HCT116 (cell line): Measurements from ENCODE around the gene TIGIT. TPM values are rescaled to one million over a fixed set of nuclear protein-coding genes. Genes with fewer than 3 reads are reported as not detected.

ENCODE experiments used
- ATAC-seq: fragments of 200-7000 bp; cut with Tn5 transposase; 2 replicates; pipeline ENCODE4 v1.9.1; 2020; ENCODE audit warnings: mild to moderate bottlenecking, moderate library complexity
- BruUV-seq: library from RNA; stranded (reverse); fragments of 400-500 nt; replicated peaks from 2 replicates; lab custom pipeline; 2021; lab: Mats Ljungman, UMichigan
- CTCF ChIA-PET: fragments of 300-600 bp; sonication (Branson Sonifier 250); formaldehyde crosslinking; loops from one replicate; lab custom pipeline; 2021; ENCODE audit warnings: antibody characterized with exemption; lab: Charles Lee
- POLR2A ChIA-PET: fragments of 300-600, 350-600 bp; sonication (Branson Sonifier 250); formaldehyde crosslinking; loops from one replicate; lab custom pipeline; 2021; ENCODE audit warnings: antibody characterized with exemption; lab: Charles Lee
- RAD21 ChIA-PET, 2 experiments: fragments of 300-600 bp; sonication (Branson Sonifier 250); formaldehyde crosslinking; loops; one replicate each; lab custom pipeline; 2023; ENCODE audit warnings: low total read pairs in 2 of 2; ENCODE audit not compliant: uncharacterized antibody in 2 of 2, unreplicated experiment in 2 of 2, low non-redundant PET in 1 of 2; lab: Charles Lee
- DNase-seq: peaks from one replicate; pipeline ENCODE4 v3.0.0-alpha.2; 2010; ENCODE audit warnings: low read depth, low spot score
- H2AFZ ChIP-seq: fragments of 200-600 bp; shearing (Covaris generic), sonication (generic); 2 replicates; pipeline ENCODE4 v1.6.1; 2017; ENCODE audit warnings: low read depth, mixed run types, mixed read lengths, antibody characterized with exemption, low read length; ENCODE audit not compliant: poor library complexity, severe bottlenecking
- H3K27ac ChIP-seq: 2 replicates; pipeline ENCODE4 v1.5.1; 2012; ENCODE audit warnings: low read depth, low read length
- H3K27me3 ChIP-seq: fragments of 200-600 bp; sonication (generic); 2 replicates; pipeline ENCODE4 v1.6.1; 2016; ENCODE audit warnings: mixed run types, low read length, mixed read lengths; ENCODE audit not compliant: insufficient read depth
- H3K36me3 ChIP-seq, 2 experiments: fragments of 200-500 bp in 1 of 2; fragments of 200-600 bp in 1 of 2; sonication (Bioruptor generic) in 1 of 2; sonication (generic) in 1 of 2; 2 replicates each; pipeline versions ENCODE4 v1.5.1 to v1.6.1; 2014 to 2016; ENCODE audit warnings: low read length in 2 of 2, inconsistent platforms in 1 of 2, mixed read lengths in 1 of 2, mixed run types in 1 of 2; ENCODE audit not compliant: insufficient read depth in 2 of 2, control insufficient read depth in 1 of 2
- H3K4me1 ChIP-seq, 2 experiments: fragments of 200-600 bp in 1 of 2; sonication (generic) in 1 of 2; 2 replicates each; pipeline versions ENCODE4 v1.5.1 to v1.6.1; 2012 to 2017; ENCODE audit warnings: low read length in 2 of 2, inconsistent platforms in 1 of 2, mild to moderate bottlenecking in 1 of 2, mixed read lengths in 1 of 2, mixed run types in 1 of 2, moderate library complexity in 1 of 2; ENCODE audit not compliant: insufficient read depth in 2 of 2, control insufficient read depth in 1 of 2
- H3K4me2 ChIP-seq: fragments of 200-600 bp; sonication (generic); 2 replicates; pipeline ENCODE4 v1.6.1; 2017; ENCODE audit warnings: mixed run types, low read length, mixed read lengths
- H3K4me3 ChIP-seq, 2 experiments: fragments of 200-600 bp in 1 of 2; sonication (generic) in 1 of 2; replicated peaks in 1 of 2; 2 replicates each; pipeline ENCODE4 v1.5.1; 2011 to 2016; ENCODE audit warnings: low read length in 2 of 2, control low read depth in 1 of 2, low read depth in 1 of 2, mild to moderate bottlenecking in 1 of 2, mixed read lengths in 1 of 2, mixed run types in 1 of 2
- H3K79me2 ChIP-seq: fragments of 200-600 bp; sonication (generic); 2 replicates; pipeline ENCODE4 v1.6.1; 2017; ENCODE audit warnings: mild to moderate bottlenecking, mixed run types, low read length, moderate library complexity, mixed read lengths; ENCODE audit not compliant: insufficient read depth
- H3K9ac ChIP-seq: fragments of 200-600 bp; sonication (generic); 2 replicates; pipeline ENCODE4 v1.6.1; 2016; ENCODE audit warnings: low read length, mixed read lengths
- H3K9me2 ChIP-seq: fragments of 200-600 bp; sonication (generic), shearing (Covaris generic); 2 replicates; pipeline ENCODE4 v1.6.1; 2017; ENCODE audit warnings: mixed run types, mild to moderate bottlenecking, moderate library complexity; ENCODE audit not compliant: insufficient read depth
- H3K9me3 ChIP-seq, 2 experiments: fragments of 200-500 bp in 1 of 2; fragments of 200-600 bp in 1 of 2; sonication (Bioruptor generic) in 1 of 2; sonication (generic) in 1 of 2; 2 replicates each; pipeline ENCODE4 v1.6.1; 2014 to 2017; ENCODE audit warnings: low read length in 2 of 2, mixed read lengths in 2 of 2, inconsistent platforms in 1 of 2, low read depth in 1 of 2, mild to moderate bottlenecking in 1 of 2, mixed run types in 1 of 2, moderate library complexity in 1 of 2; ENCODE audit not compliant: control insufficient read depth in 1 of 2, insufficient read depth in 1 of 2
- H4K20me1 ChIP-seq: fragments of 200-600 bp; sonication (generic), shearing (Covaris generic); 2 replicates; pipeline ENCODE4 v1.6.1; 2017; ENCODE audit warnings: mixed run types, mild to moderate bottlenecking, moderate library complexity; ENCODE audit not compliant: insufficient read depth
- ATF3 ChIP-seq: IDR thresholded peaks from 2 replicates; pipeline ENCODE4 v1.6.1; 2012
- CBX3 ChIP-seq: IDR thresholded peaks from 2 replicates; pipeline ENCODE4 v1.6.1; 2012; ENCODE audit warnings: low read depth
- CTCF ChIP-seq, 3 experiments: fragments of 200-600 bp in 1 of 3; sonication (generic) in 1 of 3; IDR thresholded peaks in 2 of 3; conservative IDR thresholded peaks in 1 of 3; 2 replicates each; pipeline ENCODE4 v1.5.1; 2012 to 2017; ENCODE audit warnings: low read depth in 2 of 3, low read length in 2 of 3, antibody characterized with exemption in 1 of 3, borderline replicate concordance in 1 of 3, control low read depth in 1 of 3, mild to moderate bottlenecking in 1 of 3, mixed read lengths in 1 of 3, mixed run types in 1 of 3, moderate library complexity in 1 of 3; ENCODE audit not compliant: insufficient read depth in 1 of 3
- EGR1 ChIP-seq: IDR thresholded peaks from 2 replicates; pipeline ENCODE4 v1.6.1; 2012; ENCODE audit warnings: low read depth
- JUND ChIP-seq: IDR thresholded peaks from 2 replicates; pipeline ENCODE4 v1.6.1; 2012
- MAX ChIP-seq: IDR thresholded peaks from 2 replicates; pipeline ENCODE4 v1.6.1; 2012
- RAD21 ChIP-seq: IDR thresholded peaks from 2 replicates; pipeline ENCODE4 v1.6.1; 2012; ENCODE audit warnings: low read depth, mild to moderate bottlenecking
- SIN3A ChIP-seq: IDR thresholded peaks from 2 replicates; pipeline ENCODE4 v1.6.1; 2012; ENCODE audit warnings: low read depth
- SP1 ChIP-seq: IDR thresholded peaks from 2 replicates; pipeline ENCODE4 v1.6.1; 2012; ENCODE audit warnings: low read depth
- SRF ChIP-seq: IDR thresholded peaks from 2 replicates; pipeline ENCODE4 v1.6.1; 2012; ENCODE audit warnings: low read depth
- ZBTB33 ChIP-seq: IDR thresholded peaks from 2 replicates; pipeline ENCODE4 v1.6.1; 2011; ENCODE audit warnings: mild to moderate bottlenecking, low read length, moderate library complexity; ENCODE audit not compliant: insufficient replicate concordance; ENCODE audit errors: extremely low read depth
- intact Hi-C: fragments of 100-400 bp; cut with micrococcal nuclease; formaldehyde crosslinking; loops from 2 replicates; pipeline ENCODE4 v1.10.0; 2022
- total RNA-seq: library from RNA; stranded (reverse); gene quantifications from one replicate; pipeline ENCODE4 v1.2.1, GENCODE V29; 2021; ENCODE audit not compliant: unreplicated experiment

The TIGIT gene
- total RNA-seq, 1 experiment from 2014 or later: 0.07 TPM

GRCh38 chr3:114308377-114308776 lies 14.5 kb downstream of the TIGIT start:
- ATAC-seq (no peak), DNase-seq (no peak)
- intact Hi-C loops: no loop called here
- H3K27ac ChIP-seq: no peak overlapping the region
- no peaks in the 10 kb centered on the region for H4K20me1 ChIP-seq
- no peak overlapping the region for H2AFZ ChIP-seq
- no peak overlapping the region for H3K4me2 ChIP-seq
- no peak overlapping the region for H3K4me3 ChIP-seq
- no peaks in the 10 kb centered on the region for H3K4me1 ChIP-seq
- no peaks in the 10 kb centered on the region for H3K9me3 ChIP-seq
- no peak overlapping the region for H3K9ac ChIP-seq
- H3K79me2 ChIP-seq: no peaks in the 10 kb centered on the region
- H3K27me3 ChIP-seq: no peaks in the 10 kb centered on the region
- H3K9me2 ChIP-seq: no peaks in the 10 kb centered on the region
- BruUV-seq: no TSS peak
- H3K36me3 ChIP-seq: no peaks in the 10 kb centered on the region
- ChIA-PET RAD21 (no interaction called here), POLR2A (no interaction called here), CTCF (no interaction called here)
- TF ChIP-seq ZBTB33 (no peak), SRF (no peak), RAD21 (no peak), JUND (no peak), SIN3A (no peak), EGR1 (no peak), MAX (no peak), CBX3 (no peak), SP1 (no peak), ATF3 (no peak), CTCF (IDR thresholded peaks at IDR 0.05 in 2 of 3, conservative IDR thresholded peaks at IDR 0.05 in 1 of 3; ENCODE audit: borderline replicate concordance in 1 of 3, insufficient read depth in 1 of 3, low read depth in 2 of 3, low read length in 2 of 3) (no peak)
